ENCODE measurements around the gene GMIP.
"Not testable (repeated sequence)": the region's sequence is repeated elsewhere in the genome, so short reads cannot be mapped to it uniquely, and the experiment has no call there.

- TF ChIP-seq, protein P1, sequence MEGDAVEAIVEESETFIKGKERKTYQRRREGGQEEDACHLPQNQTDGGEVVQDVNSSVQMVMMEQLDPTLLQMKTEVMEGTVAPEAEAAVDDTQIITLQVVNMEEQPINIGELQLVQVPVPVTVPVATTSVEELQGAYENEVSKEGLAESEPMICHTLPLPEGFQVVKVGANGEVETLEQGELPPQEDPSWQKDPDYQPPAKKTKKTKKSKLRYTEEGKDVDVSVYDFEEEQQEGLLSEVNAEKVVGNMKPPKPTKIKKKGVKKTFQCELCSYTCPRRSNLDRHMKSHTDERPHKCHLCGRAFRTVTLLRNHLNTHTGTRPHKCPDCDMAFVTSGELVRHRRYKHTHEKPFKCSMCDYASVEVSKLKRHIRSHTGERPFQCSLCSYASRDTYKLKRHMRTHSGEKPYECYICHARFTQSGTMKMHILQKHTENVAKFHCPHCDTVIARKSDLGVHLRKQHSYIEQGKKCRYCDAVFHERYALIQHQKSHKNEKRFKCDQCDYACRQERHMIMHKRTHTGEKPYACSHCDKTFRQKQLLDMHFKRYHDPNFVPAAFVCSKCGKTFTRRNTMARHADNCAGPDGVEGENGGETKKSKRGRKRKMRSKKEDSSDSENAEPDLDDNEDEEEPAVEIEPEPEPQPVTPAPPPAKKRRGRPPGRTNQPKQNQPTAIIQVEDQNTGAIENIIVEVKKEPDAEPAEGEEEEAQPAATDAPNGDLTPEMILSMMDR (IDR thresholded peaks at IDR 0.05): not testable (repeated sequence)
- not testable (repeated sequence) for TF ChIP-seq POLR2A (IDR thresholded peaks at IDR 0.05)
Observed at GRCh38 chr19:19686119-19686518, 42.7 kb upstream of the GMIP start.

All from uterus (tissue), 2 donors.